ENCODE data around the gene ANKRD24. TPM values are rescaled to one million over a fixed set of nuclear protein-coding genes. Genes with fewer than 3 reads are reported as not detected.

The ANKRD24 gene
- polyA plus RNA-seq, 1 donor from 2014 or later, result 2.8 TPM

DNA sequence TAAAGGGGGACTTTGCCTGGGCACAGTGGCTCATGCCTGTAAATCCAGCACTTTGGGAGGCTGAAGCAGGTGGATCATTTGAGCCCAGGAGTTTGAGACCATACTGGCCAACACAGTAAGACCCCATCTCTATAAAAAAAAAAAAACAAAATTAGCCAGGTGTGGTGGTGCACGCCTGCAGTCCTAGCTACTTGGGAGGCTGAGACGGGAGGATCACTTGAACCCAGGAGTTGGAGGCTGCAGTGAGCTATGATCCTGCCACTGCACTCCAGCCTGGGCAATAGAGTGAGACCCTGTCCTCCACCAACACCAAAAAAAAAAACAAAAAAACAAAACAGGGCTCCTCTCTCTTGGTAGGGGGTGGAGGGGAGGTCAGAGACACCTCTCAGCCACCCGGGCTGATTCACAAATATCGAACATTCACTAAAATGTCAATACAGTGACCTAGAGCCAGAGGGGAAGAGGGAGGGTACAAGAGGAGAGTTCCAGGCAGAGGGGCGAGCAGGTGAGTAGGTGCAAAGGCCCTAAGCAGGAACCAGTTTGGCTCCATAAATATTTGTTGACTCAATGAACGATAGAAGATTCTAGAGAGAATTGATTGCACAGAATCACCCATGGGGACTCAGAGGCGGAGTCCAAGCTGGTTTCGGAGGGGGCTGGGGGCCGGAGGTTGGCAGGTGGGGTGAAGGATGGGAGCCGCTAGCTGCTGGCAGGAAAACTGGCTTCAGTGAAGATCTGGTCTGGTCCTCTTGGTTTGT lies 30.1 kb upstream of the ANKRD24 start:
- no peaks in the 10 kb centered on the region for H3F3A ChIP-seq (ENCODE audit: insufficient read depth, low read length, poor library complexity, severe bottlenecking)
- H3K9me2 ChIP-seq (ENCODE audit: insufficient read depth, low read length), result no peaks in the 10 kb centered on the region
- H3K36me3 ChIP-seq (ENCODE audit: insufficient read depth, low read length), result no peaks in the 10 kb centered on the region
- no peaks in the 10 kb centered on the region for H3K79me2 ChIP-seq (replicated peaks; ENCODE audit: insufficient read depth, low read length)
- H2AFZ ChIP-seq (ENCODE audit: low read depth, low read length), result no peak overlapping the region
- no peak overlapping the region for H3K4me3 ChIP-seq (ENCODE audit: low read length)
- H3K4me2 ChIP-seq (ENCODE audit: low read length), result no peak overlapping the region
- H3K27me3 ChIP-seq (ENCODE audit: insufficient read depth, low read depth, low read length), result no peaks in the 10 kb centered on the region
- H3K9me3 ChIP-seq (ENCODE audit: low read length), result no peaks in the 10 kb centered on the region
- no peaks in the 10 kb centered on the region for H4K20me1 ChIP-seq (ENCODE audit: insufficient read depth)
- H3K27ac ChIP-seq (ENCODE audit: low read length), result no peak overlapping the region
- no peak for TF ChIP-seq EP300 (conservative IDR thresholded peaks at IDR 0.05; ENCODE audit: poor library complexity, severe bottlenecking)
- TF ChIP-seq EZH2 (IDR thresholded peaks at IDR 0.05; ENCODE audit: borderline replicate concordance, insufficient read depth, low read length, poor library complexity, severe bottlenecking), result no peak
- TF ChIP-seq, protein P1, sequence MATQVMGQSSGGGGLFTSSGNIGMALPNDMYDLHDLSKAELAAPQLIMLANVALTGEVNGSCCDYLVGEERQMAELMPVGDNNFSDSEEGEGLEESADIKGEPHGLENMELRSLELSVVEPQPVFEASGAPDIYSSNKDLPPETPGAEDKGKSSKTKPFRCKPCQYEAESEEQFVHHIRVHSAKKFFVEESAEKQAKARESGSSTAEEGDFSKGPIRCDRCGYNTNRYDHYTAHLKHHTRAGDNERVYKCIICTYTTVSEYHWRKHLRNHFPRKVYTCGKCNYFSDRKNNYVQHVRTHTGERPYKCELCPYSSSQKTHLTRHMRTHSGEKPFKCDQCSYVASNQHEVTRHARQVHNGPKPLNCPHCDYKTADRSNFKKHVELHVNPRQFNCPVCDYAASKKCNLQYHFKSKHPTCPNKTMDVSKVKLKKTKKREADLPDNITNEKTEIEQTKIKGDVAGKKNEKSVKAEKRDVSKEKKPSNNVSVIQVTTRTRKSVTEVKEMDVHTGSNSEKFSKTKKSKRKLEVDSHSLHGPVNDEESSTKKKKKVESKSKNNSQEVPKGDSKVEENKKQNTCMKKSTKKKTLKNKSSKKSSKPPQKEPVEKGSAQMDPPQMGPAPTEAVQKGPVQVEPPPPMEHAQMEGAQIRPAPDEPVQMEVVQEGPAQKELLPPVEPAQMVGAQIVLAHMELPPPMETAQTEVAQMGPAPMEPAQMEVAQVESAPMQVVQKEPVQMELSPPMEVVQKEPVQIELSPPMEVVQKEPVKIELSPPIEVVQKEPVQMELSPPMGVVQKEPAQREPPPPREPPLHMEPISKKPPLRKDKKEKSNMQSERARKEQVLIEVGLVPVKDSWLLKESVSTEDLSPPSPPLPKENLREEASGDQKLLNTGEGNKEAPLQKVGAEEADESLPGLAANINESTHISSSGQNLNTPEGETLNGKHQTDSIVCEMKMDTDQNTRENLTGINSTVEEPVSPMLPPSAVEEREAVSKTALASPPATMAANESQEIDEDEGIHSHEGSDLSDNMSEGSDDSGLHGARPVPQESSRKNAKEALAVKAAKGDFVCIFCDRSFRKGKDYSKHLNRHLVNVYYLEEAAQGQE (IDR thresholded peaks at IDR 0.05; ENCODE audit: borderline replicate concordance), result no peak
- TF ChIP-seq CTCF (IDR thresholded peaks at IDR 0.05; ENCODE audit: poor library complexity, severe bottlenecking), result no peak
- TF ChIP-seq TAF1 (IDR thresholded peaks at IDR 0.05; ENCODE audit: low read depth), result no peak
- TF ChIP-seq SMC3 (conservative IDR thresholded peaks at IDR 0.05; ENCODE audit: poor library complexity), result no peak
- no peak for TF ChIP-seq MXI1 (conservative IDR thresholded peaks at IDR 0.05; ENCODE audit: poor library complexity, severe bottlenecking)
- no peak for TF ChIP-seq RAD21 (conservative IDR thresholded peaks at IDR 0.05)
- no peak for TF ChIP-seq POLR2AphosphoS5 (IDR thresholded peaks at IDR 0.05)
- H3K9ac ChIP-seq (ENCODE audit: low read length), result no peak overlapping the region

DNA sequence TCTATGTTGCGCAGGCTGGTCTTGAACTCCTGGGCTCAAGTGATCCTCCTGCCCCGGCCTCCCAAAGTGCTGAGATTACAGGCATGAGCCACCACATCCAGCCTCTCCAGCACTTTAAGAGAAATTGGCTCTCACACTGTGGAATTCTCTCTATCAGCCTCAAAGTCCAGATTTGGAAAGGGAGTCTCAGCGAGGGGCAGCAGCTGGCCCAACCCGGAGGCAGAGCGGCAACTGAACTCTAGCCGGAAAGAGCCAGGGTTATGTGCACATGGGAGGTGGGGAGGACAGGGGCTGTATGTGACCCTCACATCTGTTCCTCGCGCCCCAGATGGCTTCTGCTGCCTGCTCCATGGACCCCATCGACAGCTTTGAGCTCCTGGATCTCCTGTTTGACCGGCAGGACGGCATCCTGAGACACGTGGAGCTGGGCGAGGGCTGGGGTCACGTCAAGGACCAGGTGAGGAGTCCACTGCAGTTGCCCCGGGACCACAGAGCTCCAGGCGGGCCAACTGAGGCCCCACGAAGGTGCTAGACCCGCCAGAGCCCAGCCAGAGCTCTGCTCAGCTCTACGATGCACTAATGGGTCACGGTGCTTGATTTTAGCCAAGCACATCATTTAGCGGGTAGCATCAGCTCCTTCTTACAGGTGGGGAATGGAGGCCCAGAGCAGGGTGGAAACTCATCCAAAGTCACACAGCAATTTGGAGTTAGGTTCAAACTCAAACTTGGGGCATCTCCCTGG lies 27.7 kb upstream of the ANKRD24 start:
- Histone ChIP-seq H3K9me2 (ENCODE audit: insufficient read depth, low read length) (no peaks in the 10 kb centered on the region), H3K79me2 (replicated peaks; ENCODE audit: insufficient read depth, low read length) (no peaks in the 10 kb centered on the region), H3K36me3 (ENCODE audit: insufficient read depth, low read length) (no peaks in the 10 kb centered on the region), H4K20me1 (ENCODE audit: insufficient read depth) (no peaks in the 10 kb centered on the region), H3F3A (ENCODE audit: insufficient read depth, low read length, poor library complexity, severe bottlenecking) (no peaks in the 10 kb centered on the region), H3K9me3 (ENCODE audit: low read length) (no peaks in the 10 kb centered on the region), H2AFZ (ENCODE audit: low read depth, low read length) (no peak overlapping the region), H3K9ac (ENCODE audit: low read length) (no peak overlapping the region), H3K4me2 (ENCODE audit: low read length) (no peak overlapping the region), H3K27ac (ENCODE audit: low read length) (no peak overlapping the region), H3K4me3 (ENCODE audit: low read length) (no peak overlapping the region), H3K27me3 (ENCODE audit: insufficient read depth, low read depth, low read length) (no peaks in the 10 kb centered on the region)
- no peak for TF ChIP-seq SMC3 (conservative IDR thresholded peaks at IDR 0.05; ENCODE audit: poor library complexity)
- no peak for TF ChIP-seq TAF1 (IDR thresholded peaks at IDR 0.05; ENCODE audit: low read depth)
- TF ChIP-seq MXI1 (conservative IDR thresholded peaks at IDR 0.05; ENCODE audit: poor library complexity, severe bottlenecking), result no peak
- TF ChIP-seq, protein P1 (IDR thresholded peaks at IDR 0.05; ENCODE audit: borderline replicate concordance), result no peak
- no peak for TF ChIP-seq POLR2AphosphoS5 (IDR thresholded peaks at IDR 0.05)
- no peak for TF ChIP-seq CTCF (IDR thresholded peaks at IDR 0.05; ENCODE audit: poor library complexity, severe bottlenecking)
- TF ChIP-seq EP300 (conservative IDR thresholded peaks at IDR 0.05; ENCODE audit: poor library complexity, severe bottlenecking), result no peak
- no peak for TF ChIP-seq RAD21 (conservative IDR thresholded peaks at IDR 0.05)
- TF ChIP-seq EZH2 (IDR thresholded peaks at IDR 0.05; ENCODE audit: borderline replicate concordance, insufficient read depth, low read length, poor library complexity, severe bottlenecking), result no peak
